ENCODE results near the gene SLC51B. TPM values are rescaled to one million over a fixed set of nuclear protein-coding genes. Genes with fewer than 3 reads are reported as not detected.

The SLC51B gene
- total and polyA plus RNA-seq, 2 experiments from 2014 or later = 6.5 to 8.6 TPM

DNA sequence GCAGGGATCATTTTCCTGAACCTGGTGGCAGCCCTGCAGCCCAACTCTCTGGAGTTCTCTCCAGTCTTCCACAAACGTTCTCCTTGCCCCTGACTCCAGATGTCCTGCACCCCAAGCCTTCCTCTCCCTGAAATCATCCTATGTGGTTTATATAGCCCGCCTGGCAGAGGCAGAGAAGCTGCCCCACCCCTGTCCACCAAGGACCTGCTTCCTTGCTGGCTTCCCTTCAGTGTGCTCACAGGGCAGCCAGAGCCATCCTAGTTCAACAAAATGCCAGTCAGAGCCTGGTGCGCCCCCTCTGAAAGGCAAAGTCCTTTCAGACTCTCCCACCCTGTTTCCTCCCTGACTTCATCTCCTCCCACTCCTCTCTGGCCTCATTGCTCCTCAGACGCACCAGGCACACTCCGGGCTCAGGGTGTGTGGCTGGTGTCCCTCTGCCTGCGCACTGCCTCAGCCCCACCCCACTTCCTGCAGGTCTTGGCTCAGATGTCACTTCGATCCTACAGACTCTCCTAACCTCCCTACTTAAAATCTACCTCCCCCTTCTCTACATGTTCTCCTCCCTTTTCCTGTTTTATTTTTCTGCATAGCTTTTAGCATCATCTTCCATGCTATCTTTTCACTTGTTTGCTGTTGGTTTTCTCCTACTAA, 37.2 kb downstream of the SLC51B start:
- Histone ChIP-seq H3K36me3 (replicated peaks; ENCODE audit: insufficient read depth, low read depth) (no peaks in the 10 kb centered on the region), H3K4me3 (no peak overlapping the region), H3K4me2 (peak overlapping the region; percentile 51), H4K20me1 (ENCODE audit: insufficient read depth, poor library complexity, severe bottlenecking) (no peaks in the 10 kb centered on the region), H3K27ac (peak overlapping the region; percentile 16), H3K4me1 (ENCODE audit: insufficient read depth) (peaks cover 36% of the 10 kb centered on the region), H3K9me3 (ENCODE audit: low read depth) (no peaks in the 10 kb centered on the region), H3K79me2 (no peaks in the 10 kb centered on the region), H2AFZ (no peak overlapping the region), H3K9me2 (replicated peaks; ENCODE audit: insufficient read depth) (no peaks in the 10 kb centered on the region), H3K27me3 (no peaks in the 10 kb centered on the region)
- 32% methylated on average over 7 of the region's 7 CpGs for WGBS (ENCODE audit: low lambda C conversion rate, missing lambda C conversion rate)
- TF ChIP-seq EZH2 (IDR thresholded peaks at IDR 0.05; ENCODE audit: borderline replicate concordance) = no peak
- no peak for TF ChIP-seq EZH2phosphoT487 (IDR thresholded peaks at IDR 0.05; ENCODE audit: low read depth, severe bottlenecking, unreplicated experiment)
- TF ChIP-seq, protein P1, sequence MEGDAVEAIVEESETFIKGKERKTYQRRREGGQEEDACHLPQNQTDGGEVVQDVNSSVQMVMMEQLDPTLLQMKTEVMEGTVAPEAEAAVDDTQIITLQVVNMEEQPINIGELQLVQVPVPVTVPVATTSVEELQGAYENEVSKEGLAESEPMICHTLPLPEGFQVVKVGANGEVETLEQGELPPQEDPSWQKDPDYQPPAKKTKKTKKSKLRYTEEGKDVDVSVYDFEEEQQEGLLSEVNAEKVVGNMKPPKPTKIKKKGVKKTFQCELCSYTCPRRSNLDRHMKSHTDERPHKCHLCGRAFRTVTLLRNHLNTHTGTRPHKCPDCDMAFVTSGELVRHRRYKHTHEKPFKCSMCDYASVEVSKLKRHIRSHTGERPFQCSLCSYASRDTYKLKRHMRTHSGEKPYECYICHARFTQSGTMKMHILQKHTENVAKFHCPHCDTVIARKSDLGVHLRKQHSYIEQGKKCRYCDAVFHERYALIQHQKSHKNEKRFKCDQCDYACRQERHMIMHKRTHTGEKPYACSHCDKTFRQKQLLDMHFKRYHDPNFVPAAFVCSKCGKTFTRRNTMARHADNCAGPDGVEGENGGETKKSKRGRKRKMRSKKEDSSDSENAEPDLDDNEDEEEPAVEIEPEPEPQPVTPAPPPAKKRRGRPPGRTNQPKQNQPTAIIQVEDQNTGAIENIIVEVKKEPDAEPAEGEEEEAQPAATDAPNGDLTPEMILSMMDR (IDR thresholded peaks at IDR 0.05; ENCODE audit: poor library complexity) = no peak
- no peak for DNase-seq (ENCODE audit: low spot score)

DNA sequence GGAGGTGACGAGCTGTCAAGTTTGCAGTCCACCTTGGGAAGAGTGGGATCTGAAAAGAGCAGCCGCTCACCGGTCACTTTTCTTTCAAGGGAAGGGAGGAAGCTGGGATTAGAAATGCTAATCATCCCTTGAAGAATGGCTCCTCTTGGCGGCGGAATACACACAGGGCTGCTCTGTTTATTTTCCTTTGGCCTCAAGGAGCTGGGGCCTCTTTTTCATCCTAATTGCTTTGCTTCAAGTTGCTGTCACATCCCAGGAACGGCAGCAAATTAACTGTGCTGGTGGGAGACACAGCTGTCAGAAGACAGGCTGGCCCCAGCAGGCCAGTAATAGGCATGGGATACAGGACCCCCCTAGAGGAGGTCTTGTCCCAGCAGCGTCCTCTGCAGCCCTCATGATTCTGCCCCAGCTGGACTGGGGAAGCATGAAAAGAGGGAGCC, 38.1 kb downstream of the SLC51B start:
- H3K36me3 ChIP-seq (replicated peaks; ENCODE audit: insufficient read depth, low read depth) = no peaks in the 10 kb centered on the region
- no peaks in the 10 kb centered on the region for H3K9me2 ChIP-seq (replicated peaks; ENCODE audit: insufficient read depth)
- WGBS (ENCODE audit: low lambda C conversion rate, missing lambda C conversion rate) = 17% methylated on average over 7 of the region's 7 CpGs
- H3K4me3 ChIP-seq = no peak overlapping the region
- no peaks in the 10 kb centered on the region for H3K9me3 ChIP-seq (ENCODE audit: low read depth)
- no peak overlapping the region for H2AFZ ChIP-seq
- peaks cover 44% of the 10 kb centered on the region for H3K4me1 ChIP-seq (ENCODE audit: insufficient read depth)
- H4K20me1 ChIP-seq (ENCODE audit: insufficient read depth, poor library complexity, severe bottlenecking) = no peaks in the 10 kb centered on the region
- peak overlapping the region; percentile 51 for H3K4me2 ChIP-seq
- H3K27me3 ChIP-seq = no peaks in the 10 kb centered on the region
- TF ChIP-seq EZH2 (IDR thresholded peaks at IDR 0.05; ENCODE audit: borderline replicate concordance) (no peak), EZH2phosphoT487 (IDR thresholded peaks at IDR 0.05; ENCODE audit: low read depth, severe bottlenecking, unreplicated experiment) (no peak)
- TF ChIP-seq, protein P1 (IDR thresholded peaks at IDR 0.05; ENCODE audit: poor library complexity) = peak; percentile 52
- H3K79me2 ChIP-seq = no peaks in the 10 kb centered on the region
- H3K27ac ChIP-seq = peak overlapping the region; percentile 10
- DNase-seq (ENCODE audit: low spot score) = no peak

DNA sequence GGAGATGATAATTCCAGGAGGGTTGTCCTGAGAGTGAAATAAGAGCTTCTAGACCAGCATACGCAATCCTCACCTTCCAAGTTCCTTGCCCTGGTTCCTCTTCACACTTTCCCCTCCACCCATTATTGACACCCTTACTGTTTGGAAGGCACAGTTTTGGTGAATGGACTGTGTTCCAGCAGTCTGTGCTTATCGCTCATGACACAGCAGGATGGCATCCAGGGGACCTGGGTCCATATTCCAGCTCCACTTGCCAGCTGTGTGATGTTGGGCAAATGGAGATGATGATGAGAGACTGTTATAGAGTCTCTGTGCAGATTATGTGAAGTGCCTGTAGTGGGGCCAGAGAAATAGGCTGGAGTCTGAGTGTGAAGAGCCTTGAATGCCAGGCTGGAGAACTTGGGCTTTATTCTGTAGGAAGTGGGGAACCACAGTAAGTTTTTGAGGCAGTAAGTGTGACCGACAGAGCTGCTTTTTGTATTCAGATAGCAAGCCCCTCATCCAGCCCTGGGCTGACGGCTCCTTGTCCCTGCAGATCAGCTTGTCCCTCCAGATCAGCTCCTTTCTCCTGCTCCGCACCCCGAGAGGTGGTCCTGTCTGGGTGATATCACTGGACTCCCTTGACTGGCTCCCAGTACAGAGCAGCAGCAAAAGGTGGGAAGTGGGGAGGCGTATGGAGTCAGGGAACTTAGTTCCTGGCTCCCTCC, 39.5 kb downstream of the SLC51B start:
- no peak overlapping the region for H3K4me2 ChIP-seq
- peaks cover 58% of the 10 kb centered on the region for H3K4me1 ChIP-seq (ENCODE audit: insufficient read depth)
- H3K4me3 ChIP-seq = no peak overlapping the region
- no peaks in the 10 kb centered on the region for H3K36me3 ChIP-seq (replicated peaks; ENCODE audit: insufficient read depth, low read depth)
- WGBS (ENCODE audit: low lambda C conversion rate, missing lambda C conversion rate) = 94% methylated on average over 7 of the region's 7 CpGs
- no peak for TF ChIP-seq EZH2 (IDR thresholded peaks at IDR 0.05; ENCODE audit: borderline replicate concordance)
- no peak overlapping the region for H3K27ac ChIP-seq
- H2AFZ ChIP-seq = no peak overlapping the region
- no peaks in the 10 kb centered on the region for H3K9me2 ChIP-seq (replicated peaks; ENCODE audit: insufficient read depth)
- no peaks in the 10 kb centered on the region for H4K20me1 ChIP-seq (ENCODE audit: insufficient read depth, poor library complexity, severe bottlenecking)
- no peak for DNase-seq (ENCODE audit: low spot score)
- H3K79me2 ChIP-seq = no peaks in the 10 kb centered on the region
- H3K27me3 ChIP-seq = no peaks in the 10 kb centered on the region
- H3K9me3 ChIP-seq (ENCODE audit: low read depth) = no peaks in the 10 kb centered on the region

DNA sequence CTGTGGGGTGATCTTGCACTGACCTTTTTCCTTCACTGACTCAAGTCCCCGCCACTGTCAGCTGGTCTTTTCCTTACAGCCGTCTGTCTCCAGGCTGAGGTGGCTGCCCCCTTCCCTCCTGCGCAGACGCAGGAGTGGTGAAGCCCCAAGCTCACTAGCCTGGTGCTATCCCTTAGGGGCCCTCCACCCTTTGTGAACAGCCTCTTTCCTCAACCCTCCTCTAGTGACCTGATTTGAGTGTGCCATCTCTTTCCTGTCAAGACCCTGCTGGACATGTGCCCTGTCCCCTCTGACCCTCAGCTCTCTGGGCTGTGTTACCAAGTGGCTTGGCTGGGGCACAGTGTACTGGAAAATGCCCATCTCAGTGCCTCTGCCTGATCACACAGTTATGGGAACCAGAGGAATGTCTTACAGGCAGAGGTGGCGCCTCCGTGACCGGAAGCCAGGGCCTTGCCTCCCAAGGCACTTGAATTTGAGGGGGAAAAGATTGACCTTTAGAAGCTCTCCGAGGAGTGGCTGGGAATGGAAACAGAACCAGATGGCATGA, 40.1 kb downstream of the SLC51B start:
- Histone ChIP-seq H3K9me2 (replicated peaks; ENCODE audit: insufficient read depth) (no peaks in the 10 kb centered on the region), H3K9me3 (ENCODE audit: low read depth) (no peaks in the 10 kb centered on the region), H3K27me3 (no peaks in the 10 kb centered on the region), H2AFZ (no peak overlapping the region), H3K4me1 (ENCODE audit: insufficient read depth) (peaks cover 64% of the 10 kb centered on the region), H3K79me2 (no peaks in the 10 kb centered on the region), H3K4me2 (no peak overlapping the region), H4K20me1 (ENCODE audit: insufficient read depth, poor library complexity, severe bottlenecking) (no peaks in the 10 kb centered on the region), H3K27ac (no peak overlapping the region), H3K36me3 (replicated peaks; ENCODE audit: insufficient read depth, low read depth) (no peaks in the 10 kb centered on the region), H3K4me3 (no peak overlapping the region)
- WGBS (ENCODE audit: low lambda C conversion rate, missing lambda C conversion rate) = 79% methylated on average over 8 of the region's 8 CpGs
- DNase-seq (ENCODE audit: low spot score) = no peak
- TF ChIP-seq, protein P1 (IDR thresholded peaks at IDR 0.05; ENCODE audit: poor library complexity) = no peak
- TF ChIP-seq EZH2 (IDR thresholded peaks at IDR 0.05; ENCODE audit: borderline replicate concordance) (no peak), EZH2phosphoT487 (IDR thresholded peaks at IDR 0.05; ENCODE audit: low read depth, severe bottlenecking, unreplicated experiment) (no peak)

Measured in hepatocyte (in vitro differentiated cells).